ENCODE measurements around the gene GPC3.

Gene GPC3

GRCh38 chrX:133937022-133937421 is 48.4 kb downstream of the GPC3 start:
- DNase-seq (ENCODE audit: low spot score), result no peak
- in situ Hi-C loops (cut with MboI; ENCODE audit: low pct_unique_long_range_greater_than_20kb, low sequenced_read_pairs, unreplicated experiment), result no loop called here
- TF ChIP-seq, protein P1, sequence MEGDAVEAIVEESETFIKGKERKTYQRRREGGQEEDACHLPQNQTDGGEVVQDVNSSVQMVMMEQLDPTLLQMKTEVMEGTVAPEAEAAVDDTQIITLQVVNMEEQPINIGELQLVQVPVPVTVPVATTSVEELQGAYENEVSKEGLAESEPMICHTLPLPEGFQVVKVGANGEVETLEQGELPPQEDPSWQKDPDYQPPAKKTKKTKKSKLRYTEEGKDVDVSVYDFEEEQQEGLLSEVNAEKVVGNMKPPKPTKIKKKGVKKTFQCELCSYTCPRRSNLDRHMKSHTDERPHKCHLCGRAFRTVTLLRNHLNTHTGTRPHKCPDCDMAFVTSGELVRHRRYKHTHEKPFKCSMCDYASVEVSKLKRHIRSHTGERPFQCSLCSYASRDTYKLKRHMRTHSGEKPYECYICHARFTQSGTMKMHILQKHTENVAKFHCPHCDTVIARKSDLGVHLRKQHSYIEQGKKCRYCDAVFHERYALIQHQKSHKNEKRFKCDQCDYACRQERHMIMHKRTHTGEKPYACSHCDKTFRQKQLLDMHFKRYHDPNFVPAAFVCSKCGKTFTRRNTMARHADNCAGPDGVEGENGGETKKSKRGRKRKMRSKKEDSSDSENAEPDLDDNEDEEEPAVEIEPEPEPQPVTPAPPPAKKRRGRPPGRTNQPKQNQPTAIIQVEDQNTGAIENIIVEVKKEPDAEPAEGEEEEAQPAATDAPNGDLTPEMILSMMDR (IDR thresholded peaks at IDR 0.05; ENCODE audit: extremely low read depth, insufficient read depth, missing control alignments), result no peak

GRCh38 chrX:133935076-133935475 is 50.3 kb downstream of the GPC3 start:
- TF ChIP-seq, protein P1 (IDR thresholded peaks at IDR 0.05; ENCODE audit: extremely low read depth, insufficient read depth, missing control alignments), result no peak
- no peak for DNase-seq (ENCODE audit: low spot score)
- in situ Hi-C loops (cut with MboI; ENCODE audit: low pct_unique_long_range_greater_than_20kb, low sequenced_read_pairs, unreplicated experiment), result no loop called here

DNA sequence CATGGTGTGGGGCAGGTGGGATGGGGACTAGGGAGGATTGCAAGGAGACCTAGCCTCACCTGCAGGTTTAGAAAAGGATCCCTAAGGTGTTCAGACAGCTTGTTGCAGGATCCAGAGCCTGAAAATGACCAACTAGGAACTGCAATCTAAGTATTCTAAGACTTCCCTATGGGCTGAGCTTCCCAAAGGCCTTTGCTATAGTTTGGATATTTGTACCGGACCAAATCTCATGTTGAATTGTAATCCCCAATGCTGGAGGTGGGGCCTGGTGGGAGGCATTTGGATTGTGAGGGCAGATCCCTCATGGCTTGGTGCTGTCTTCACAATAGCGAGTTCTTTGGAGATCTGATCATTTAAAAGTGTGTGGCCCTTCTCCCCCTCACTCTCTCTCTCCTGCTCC is 52.1 kb downstream of the GPC3 start:
- no peak for DNase-seq (ENCODE audit: low spot score)
- in situ Hi-C loops (cut with MboI; ENCODE audit: low pct_unique_long_range_greater_than_20kb, low sequenced_read_pairs, unreplicated experiment), result no loop called here
- TF ChIP-seq, protein P1 (IDR thresholded peaks at IDR 0.05; ENCODE audit: extremely low read depth, insufficient read depth, missing control alignments), result no peak

DNA sequence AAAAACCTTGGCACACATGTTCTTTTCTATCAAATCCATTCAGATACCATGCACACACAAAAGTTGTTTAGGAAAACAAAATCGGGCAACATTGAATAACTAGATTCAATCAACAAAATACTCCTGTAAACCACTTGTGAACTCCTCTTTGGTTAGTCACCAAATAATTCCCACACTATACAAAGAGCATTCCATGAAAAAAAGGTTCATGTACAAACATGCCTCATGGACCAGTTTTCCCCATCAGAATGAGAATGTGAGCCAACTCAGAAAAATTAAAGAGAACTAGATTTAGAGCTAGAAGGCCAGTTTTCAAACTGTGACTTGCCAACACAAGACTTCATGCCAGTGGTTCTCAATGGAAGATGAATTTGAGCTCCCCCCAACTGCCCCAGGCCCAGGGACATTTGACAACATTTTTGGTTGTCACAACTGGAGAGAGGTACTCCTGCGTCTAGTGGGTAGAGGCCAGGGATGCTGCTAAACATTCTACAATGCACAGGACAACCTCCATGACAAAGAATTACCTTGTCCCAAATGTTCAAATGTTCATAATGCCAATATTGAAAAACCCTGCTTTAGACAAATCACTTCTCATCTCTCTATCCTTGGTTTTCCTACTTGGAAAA is 55.4 kb downstream of the GPC3 start:
- DNase-seq (ENCODE audit: low spot score), result no peak
- TF ChIP-seq, protein P1 (IDR thresholded peaks at IDR 0.05; ENCODE audit: extremely low read depth, insufficient read depth, missing control alignments), result no peak
- in situ Hi-C loops (cut with MboI; ENCODE audit: low pct_unique_long_range_greater_than_20kb, low sequenced_read_pairs, unreplicated experiment), result no loop called here

DNA sequence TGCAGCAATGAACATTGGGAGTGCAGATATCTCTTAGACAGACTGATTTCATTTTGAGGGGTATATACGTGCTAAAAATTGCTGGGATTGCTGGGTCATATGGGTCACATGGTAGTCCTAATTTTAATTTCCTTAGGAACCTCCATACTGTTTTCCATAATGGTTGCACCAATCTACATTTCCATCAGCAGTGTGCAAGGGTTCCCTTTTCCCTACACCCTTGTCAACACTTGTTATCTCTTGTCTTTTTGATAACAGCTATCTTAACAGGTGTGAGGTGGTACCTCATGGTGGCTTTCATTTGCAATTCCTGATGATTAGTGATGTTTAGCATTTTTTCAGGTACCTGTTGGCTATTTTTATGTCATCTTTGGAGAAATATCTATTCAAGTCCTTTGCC is 57.0 kb downstream of the GPC3 start:
- DNase-seq (ENCODE audit: low spot score), result no peak
- in situ Hi-C loops (cut with MboI; ENCODE audit: low pct_unique_long_range_greater_than_20kb, low sequenced_read_pairs, unreplicated experiment), result no loop called here
- TF ChIP-seq, protein P1 (IDR thresholded peaks at IDR 0.05; ENCODE audit: extremely low read depth, insufficient read depth, missing control alignments), result no peak

DNA sequence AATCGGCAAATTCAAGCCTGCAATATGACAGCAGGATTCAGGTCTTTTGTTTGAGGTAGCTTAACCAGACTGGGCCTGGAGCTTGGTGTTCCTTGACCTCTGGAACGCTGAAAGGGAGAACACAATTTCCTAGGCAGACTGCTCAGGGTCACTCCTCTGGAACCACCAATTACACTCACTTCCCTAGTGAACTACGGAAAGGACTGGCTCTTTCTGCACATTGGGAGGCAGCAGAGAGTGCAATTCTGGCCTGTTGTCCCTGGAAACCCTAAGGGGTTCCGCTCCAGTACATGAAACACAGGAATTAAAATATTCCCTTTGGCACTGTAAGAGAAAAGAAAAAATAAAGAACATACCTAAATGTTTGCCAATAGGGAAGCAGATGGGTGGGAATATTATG is 58.6 kb downstream of the GPC3 start:
- TF ChIP-seq, protein P1 (IDR thresholded peaks at IDR 0.05; ENCODE audit: extremely low read depth, insufficient read depth, missing control alignments), result no peak
- in situ Hi-C loops (cut with MboI; ENCODE audit: low pct_unique_long_range_greater_than_20kb, low sequenced_read_pairs, unreplicated experiment), result no loop called here
- DNase-seq (ENCODE audit: low spot score), result no peak
